ENCODE results near the gene RCCD1. TPM values are rescaled to one million over a fixed set of nuclear protein-coding genes. Genes with fewer than 3 reads are reported as not detected.

RCCD1 gene
- total and polyA plus RNA-seq, 9 of the 15 experiments (the other 6 are each of a cell fraction or from before 2014, with no cell fraction given), result 11.1 to 51.4 (median 24.7) TPM

DNA sequence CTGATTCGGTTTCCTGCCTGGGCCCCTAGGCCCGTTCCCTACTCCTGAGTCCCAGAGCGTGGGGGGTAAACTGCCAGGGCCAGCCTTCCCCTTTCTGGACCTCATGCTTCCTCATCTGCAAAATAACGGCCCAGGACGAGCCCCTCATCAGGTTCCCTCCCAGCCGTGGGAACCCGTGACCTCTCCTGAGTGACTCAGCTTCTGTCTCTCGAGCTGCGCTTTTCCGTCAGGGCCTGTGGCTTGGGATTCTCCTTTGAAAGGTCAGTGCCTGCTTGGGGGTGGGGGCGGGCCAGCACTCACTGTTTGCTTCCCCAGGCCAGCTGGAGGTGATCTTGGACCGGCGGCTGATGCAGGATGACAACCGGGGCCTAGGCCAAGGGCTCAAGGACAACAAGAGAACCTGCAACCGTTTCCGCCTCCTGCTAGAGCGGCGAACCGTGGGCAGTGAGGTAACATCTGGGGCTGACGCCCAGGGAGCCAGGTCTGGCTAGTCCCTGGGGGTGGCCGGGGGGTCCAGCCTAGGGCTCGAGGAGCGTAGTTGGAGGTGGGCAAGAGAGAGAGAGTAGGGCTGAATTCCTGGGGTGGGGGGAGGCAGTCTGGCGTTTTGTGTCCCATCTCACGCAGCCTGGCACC is 38.8 kb upstream of the RCCD1 start (continued):
- TF ChIP-seq, protein P1, sequence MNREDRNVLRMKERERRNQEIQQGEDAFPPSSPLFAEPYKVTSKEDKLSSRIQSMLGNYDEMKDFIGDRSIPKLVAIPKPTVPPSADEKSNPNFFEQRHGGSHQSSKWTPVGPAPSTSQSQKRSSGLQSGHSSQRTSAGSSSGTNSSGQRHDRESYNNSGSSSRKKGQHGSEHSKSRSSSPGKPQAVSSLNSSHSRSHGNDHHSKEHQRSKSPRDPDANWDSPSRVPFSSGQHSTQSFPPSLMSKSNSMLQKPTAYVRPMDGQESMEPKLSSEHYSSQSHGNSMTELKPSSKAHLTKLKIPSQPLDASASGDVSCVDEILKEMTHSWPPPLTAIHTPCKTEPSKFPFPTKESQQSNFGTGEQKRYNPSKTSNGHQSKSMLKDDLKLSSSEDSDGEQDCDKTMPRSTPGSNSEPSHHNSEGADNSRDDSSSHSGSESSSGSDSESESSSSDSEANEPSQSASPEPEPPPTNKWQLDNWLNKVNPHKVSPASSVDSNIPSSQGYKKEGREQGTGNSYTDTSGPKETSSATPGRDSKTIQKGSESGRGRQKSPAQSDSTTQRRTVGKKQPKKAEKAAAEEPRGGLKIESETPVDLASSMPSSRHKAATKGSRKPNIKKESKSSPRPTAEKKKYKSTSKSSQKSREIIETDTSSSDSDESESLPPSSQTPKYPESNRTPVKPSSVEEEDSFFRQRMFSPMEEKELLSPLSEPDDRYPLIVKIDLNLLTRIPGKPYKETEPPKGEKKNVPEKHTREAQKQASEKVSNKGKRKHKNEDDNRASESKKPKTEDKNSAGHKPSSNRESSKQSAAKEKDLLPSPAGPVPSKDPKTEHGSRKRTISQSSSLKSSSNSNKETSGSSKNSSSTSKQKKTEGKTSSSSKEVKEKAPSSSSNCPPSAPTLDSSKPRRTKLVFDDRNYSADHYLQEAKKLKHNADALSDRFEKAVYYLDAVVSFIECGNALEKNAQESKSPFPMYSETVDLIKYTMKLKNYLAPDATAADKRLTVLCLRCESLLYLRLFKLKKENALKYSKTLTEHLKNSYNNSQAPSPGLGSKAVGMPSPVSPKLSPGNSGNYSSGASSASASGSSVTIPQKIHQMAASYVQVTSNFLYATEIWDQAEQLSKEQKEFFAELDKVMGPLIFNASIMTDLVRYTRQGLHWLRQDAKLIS (CRISPR knock-in tag; IDR thresholded peaks at IDR 0.05), result peak; percentile 32; the same call in 1 of the 2 replicates
- TF ChIP-seq SMAD4 (CRISPR knock-in tag; conservative IDR thresholded peaks at IDR 0.05) (peak; percentile 68; the same call in 1 of the 2 replicates), ATF7 (IDR thresholded peaks at IDR 0.05) (peak; percentile 54; the same call in 1 of the 2 replicates), C11orf30 (IDR thresholded peaks at IDR 0.05; ENCODE audit: low read depth) (peak; percentile 88), SMARCA4 (IDR thresholded peaks at IDR 0.05) (peak; percentile 45; the same call in 1 of the 2 replicates), SMAD1 (IDR thresholded peaks at IDR 0.05; ENCODE audit: low read depth, low read length, partially characterized antibody) (no peak), TEAD4 (IDR thresholded peaks at IDR 0.05; ENCODE audit: low read length) (0 out of 2 replicates have a peak, but pooled peaks have one; percentile 38), TEAD4 (CRISPR knock-in tag; IDR thresholded peaks at IDR 0.05; ENCODE audit: borderline replicate concordance) (peak; percentile 76; the same call in 1 of the 2 replicates), CTBP1 (IDR thresholded peaks at IDR 0.05; ENCODE audit: borderline replicate concordance) (peak; percentile 71; the same call in 1 of the 2 replicates), CXXC5 (CRISPR knock-in tag; IDR thresholded peaks at IDR 0.05) (peak; percentile 70), ATF1 (CRISPR knock-in tag; IDR thresholded peaks at IDR 0.05) (no peak), ATF1 (tag; IDR thresholded peaks at IDR 0.05) (peak; percentile 37; the same call in 1 of the 2 replicates), RAD51 (IDR thresholded peaks at IDR 0.05; ENCODE audit: borderline replicate concordance, low read depth) (peak; percentile 58; the same call in 1 of the 2 replicates), MTA3 (IDR thresholded peaks at IDR 0.05; ENCODE audit: borderline replicate concordance) (no peak), ZNF766 (CRISPR knock-in tag; conservative IDR thresholded peaks at IDR 0.05) (peak; percentile 76), MYC (IDR thresholded peaks at IDR 0.05; ENCODE audit: low read depth, low read length) (peak; percentile 53), MYC (CRISPR knock-in tag; IDR thresholded peaks at IDR 0.05; ENCODE audit: borderline replicate concordance, low read depth) (no peak), SIX5 (IDR thresholded peaks at IDR 0.05; ENCODE audit: borderline replicate concordance in 1 of 2, insufficient read depth in 1 of 2, low read depth in 1 of 2, low read length in 2 of 2) (no peak), TEAD2 (tag; IDR thresholded peaks at IDR 0.05) (peak; percentile 82)
- TF ChIP-seq, protein P2, sequence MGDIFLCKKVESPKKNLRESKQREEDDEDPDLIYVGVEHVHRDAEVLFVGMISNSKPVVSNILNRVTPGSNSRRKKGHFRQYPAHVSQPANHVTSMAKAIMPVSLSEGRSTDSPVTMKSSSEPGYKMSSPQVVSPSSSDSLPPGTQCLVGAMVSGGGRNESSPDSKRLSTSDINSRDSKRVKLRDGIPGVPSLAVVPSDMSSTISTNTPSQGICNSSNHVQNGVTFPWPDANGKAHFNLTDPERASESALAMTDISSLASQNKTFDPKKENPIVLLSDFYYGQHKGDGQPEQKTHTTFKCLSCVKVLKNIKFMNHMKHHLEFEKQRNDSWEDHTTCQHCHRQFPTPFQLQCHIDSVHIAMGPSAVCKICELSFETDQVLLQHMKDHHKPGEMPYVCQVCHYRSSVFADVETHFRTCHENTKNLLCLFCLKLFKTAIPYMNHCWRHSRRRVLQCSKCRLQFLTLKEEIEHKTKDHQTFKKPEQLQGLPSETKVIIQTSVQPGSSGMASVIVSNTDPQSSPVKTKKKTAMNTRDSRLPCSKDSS (IDR thresholded peaks at IDR 0.05; ENCODE audit: low read depth, partially characterized antibody), result no peak
- TF ChIP-seq, protein P3, sequence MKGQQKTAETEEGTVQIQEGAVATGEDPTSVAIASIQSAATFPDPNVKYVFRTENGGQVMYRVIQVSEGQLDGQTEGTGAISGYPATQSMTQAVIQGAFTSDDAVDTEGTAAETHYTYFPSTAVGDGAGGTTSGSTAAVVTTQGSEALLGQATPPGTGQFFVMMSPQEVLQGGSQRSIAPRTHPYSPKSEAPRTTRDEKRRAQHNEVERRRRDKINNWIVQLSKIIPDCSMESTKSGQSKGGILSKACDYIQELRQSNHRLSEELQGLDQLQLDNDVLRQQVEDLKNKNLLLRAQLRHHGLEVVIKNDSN (CRISPR knock-in tag; IDR thresholded peaks at IDR 0.05), result peak; percentile 68

Data from K562 (cell line).